ENCODE results near the gene INHBB. TPM values are rescaled to one million over a fixed set of nuclear protein-coding genes. Genes with fewer than 3 reads are reported as not detected.

INHBB gene
- total and polyA plus RNA-seq, 9 of the 15 experiments (the other 6 are each of a cell fraction or from before 2014, with no cell fraction given) = not detected

GRCh38 chr2:120303177-120303576 is 42.8 kb upstream of the INHBB start:
- no peak for ATAC-seq
- intact Hi-C loops (cut with micrococcal nuclease) = no loop called here
- POLR2A ChIA-PET = no interaction called here
- no peak for FAIRE-seq
- no TSS peak for BruUV-seq (replicated peaks)
- Histone ChIP-seq H2AFZ (ENCODE audit: low read depth, low read length) (no peak overlapping the region), H3K9me1 (ENCODE audit: control insufficient read depth, insufficient read depth, low read length) (no peaks in the 10 kb centered on the region), H4K20me1 (replicated peaks; ENCODE audit: control insufficient read depth, insufficient read depth, low read length) (peaks cover 5% of the 10 kb centered on the region; the same call in 1 of the 2 replicates), H3K9ac (ENCODE audit: insufficient read depth in 1 of 2, low read depth in 2 of 2, low read length in 2 of 2) (no peak overlapping the region), H3K79me2 (ENCODE audit: control insufficient read depth, insufficient read depth, low read length) (no peaks in the 10 kb centered on the region), H3K4me3 (no peak overlapping the region), H3K4me1 (replicated peaks in 1 of 2; ENCODE audit: control insufficient read depth in 2 of 2, insufficient read depth in 2 of 2, low read length in 2 of 2) (peaks cover 1 to 5% of the 10 kb centered on the region in 2 experiments; a peak in 4 of 5 replicates), H3K36me3 (ENCODE audit: control insufficient read depth, insufficient read depth, low read length) (peaks cover 4% of the 10 kb centered on the region; the same call in 1 of the 3 replicates), H3K9me3 (replicated peaks; ENCODE audit: control insufficient read depth, insufficient read depth, low read depth, low read length) (no peaks in the 10 kb centered on the region), H3K27ac (ENCODE audit: extremely low read depth, low read depth, low read length) (no peak overlapping the region), H3K4me2 (ENCODE audit: insufficient read depth, low read length) (no peak overlapping the region), H3K27me3 (ENCODE audit: control insufficient read depth in 2 of 2, insufficient read depth in 2 of 2, low read length in 2 of 2) (peaks cover 0 to 8% of the 10 kb centered on the region in 2 experiments; a peak in 1 of 5 replicates)
- 31% methylated on average over 6 of the region's 6 CpGs for WGBS (ENCODE audit: insufficient coverage, low coverage, missing lambda C conversion rate)
- in situ Hi-C loops (cut with MboI) = no loop called here
- CTCF ChIA-PET (ENCODE audit: low intra/inter-chr PET ratio) = no interaction called here
- no peak for DNase-seq (ENCODE audit: extremely low read depth in 1 of 4, low spot score in 3 of 4)
- no peak for TF ChIP-seq ZBTB8A (IDR thresholded peaks at IDR 0.05; ENCODE audit: partially characterized antibody)
- TF ChIP-seq TGIF2 (CRISPR knock-in tag; IDR thresholded peaks at IDR 0.05) = no peak

- Histone ChIP-seq H3K4me1 (replicated peaks in 1 of 2; ENCODE audit: control insufficient read depth in 2 of 2, insufficient read depth in 2 of 2, low read length in 2 of 2) (no peaks in the 10 kb centered on the region; a peak in 1 of 5 replicates), H3K79me2 (ENCODE audit: control insufficient read depth, insufficient read depth, low read length) (no peaks in the 10 kb centered on the region), H3K9me1 (ENCODE audit: control insufficient read depth, insufficient read depth, low read length) (no peaks in the 10 kb centered on the region), H3K9me3 (replicated peaks; ENCODE audit: control insufficient read depth, insufficient read depth, low read depth, low read length) (no peaks in the 10 kb centered on the region), H3K27me3 (ENCODE audit: control insufficient read depth in 2 of 2, insufficient read depth in 2 of 2, low read length in 2 of 2) (peaks cover 0 to 11% of the 10 kb centered on the region in 2 experiments; a peak in 1 of 5 replicates), H4K20me1 (replicated peaks; ENCODE audit: control insufficient read depth, insufficient read depth, low read length) (peaks cover 5% of the 10 kb centered on the region; the same call in 1 of the 2 replicates), H3K9ac (ENCODE audit: insufficient read depth in 1 of 2, low read depth in 2 of 2, low read length in 2 of 2) (no peak overlapping the region), H3K36me3 (ENCODE audit: control insufficient read depth, insufficient read depth, low read length) (peaks cover 4% of the 10 kb centered on the region; the same call in 1 of the 3 replicates), H3K4me3 (no peak overlapping the region), H3K27ac (ENCODE audit: extremely low read depth, low read depth, low read length) (no peak overlapping the region), H3K4me2 (ENCODE audit: insufficient read depth, low read length) (no peak overlapping the region), H2AFZ (ENCODE audit: low read depth, low read length) (no peak overlapping the region)
- intact Hi-C loops (cut with micrococcal nuclease) = no loop called here
- ChIA-PET CTCF (ENCODE audit: low intra/inter-chr PET ratio) (no interaction called here), POLR2A (interaction anchor here (0.6 kb wide), 1 partner anchor 190 kb away, joined by 3 read pairs; no protein-coding TSS in a partner anchor)
- in situ Hi-C loops (cut with MboI) = no loop called here
- ATAC-seq (peak; percentile 92), DNase-seq (ENCODE audit: extremely low read depth in 1 of 4, low spot score in 3 of 4) (peak; percentile 46 to 58 (median 51)), FAIRE-seq (peak; percentile 83)
- no TSS peak for BruUV-seq (replicated peaks)
- WGBS (ENCODE audit: insufficient coverage, low coverage, missing lambda C conversion rate) = 12% methylated on average over 6 of the region's 6 CpGs
- TF ChIP-seq JUND (IDR thresholded peaks at IDR 0.05; ENCODE audit: borderline replicate concordance, low read depth, low read length) = 0 out of 2 replicates have a peak, but pooled peaks have one; percentile 5
- no peak for TF ChIP-seq JUND (tag; IDR thresholded peaks at IDR 0.05; ENCODE audit: borderline replicate concordance, low read depth, low read length)
- no peak for TF ChIP-seq HBP1 (CRISPR knock-in tag; IDR thresholded peaks at IDR 0.05)
- peak; percentile 14 to 41; a peak in 2 of 4 replicates for TF ChIP-seq RAD21 (CRISPR knock-in tag; conservative IDR thresholded peaks at IDR 0.05 in 1 of 2, IDR thresholded peaks at IDR 0.05 in 1 of 2)
- TF ChIP-seq ZC3H4 (CRISPR knock-in tag; IDR thresholded peaks at IDR 0.05; ENCODE audit: borderline replicate concordance) = no peak
Measured at GRCh38 chr2:120305296-120305695, 40.6 kb upstream of the INHBB start.

Data from K562 (cell line).